Epithelial cell of prostate (primary cell): ENCODE measurements around the gene ATOSB.
A peak's percentile ranks its signal among the peaks of the same experiment; 100 is the strongest.

Source experiments
- DNase-seq: peaks from one replicate; pipeline ENCODE4 v3.0.0-alpha.2; 2011; ENCODE audit warnings: low read depth, low spot score
- H3K27ac ChIP-seq: fragments of 450-650 bp; 2 replicates; pipeline ENCODE4 v1.5.1; 2017; ENCODE audit warnings: mild to moderate bottlenecking

ATOSB gene

GRCh38 chr9:35096035-35096849, 19.4 kb downstream of the ATOSB start, which contains the start of gene PIGO:
TSS of gene PIGO (minus strand) at chr9:35096591. CDS start at chr9:35095565, 1,026 bp downstream.
- H3K27ac ChIP-seq = peak within 1 kb of the TSS; percentile 89
- peak; percentile 43 for DNase-seq

GRCh38 chr9:35091536-35091935, 24.1 kb downstream of the ATOSB start:
- DNase-seq = no peak

GRCh38 chr9:35089434-35089833, 26.2 kb downstream of the ATOSB start:
- H3K27ac ChIP-seq = no peak overlapping the region

More at GRCh38 chr9:35091536-35091935, 24.1 kb downstream of the ATOSB start:
- no peak overlapping the region for H3K27ac ChIP-seq

GRCh38 chr9:35085078-35085477, 30.6 kb downstream of the ATOSB start:
- no peak overlapping the region for H3K27ac ChIP-seq
- DNase-seq = no peak

More at GRCh38 chr9:35089434-35089833, 26.2 kb downstream of the ATOSB start:
- DNase-seq = no peak

- H3K27ac ChIP-seq = peak within 1 kb of the TSS; percentile 59
- peak; percentile 60 for DNase-seq
These were observed 36.0 kb downstream of the ATOSB start, which contains the start of gene FANCG for GRCh38 chr9:35079426-35080341. TSS of gene FANCG (minus strand) at chr9:35079942. CDS start at chr9:35079524, 418 bp downstream.

- DNase-seq = no peak
- H3K27ac ChIP-seq = peak overlapping the region; percentile 59
These were observed 36.6 kb downstream of the ATOSB start for GRCh38 chr9:35079041-35079425.

- H3K27ac ChIP-seq = no peak overlapping the region
- DNase-seq = no peak
These were observed 37.6 kb downstream of the ATOSB start for GRCh38 chr9:35078066-35078465.

GRCh38 chr9:35076848-35077247, 38.8 kb downstream of the ATOSB start:
- no peak for DNase-seq
- no peak overlapping the region for H3K27ac ChIP-seq

- no peak for DNase-seq
- H3K27ac ChIP-seq = no peak overlapping the region
These were observed 40.3 kb downstream of the ATOSB start for GRCh38 chr9:35075358-35075757.

GRCh38 chr9:35074791-35075190, 40.9 kb downstream of the ATOSB start:
- no peak for DNase-seq
- no peak overlapping the region for H3K27ac ChIP-seq

GRCh38 chr9:35074141-35074540, 41.5 kb downstream of the ATOSB start:
- no peak overlapping the region for H3K27ac ChIP-seq
- DNase-seq = no peak

GRCh38 chr9:35073279-35073612, 42.4 kb downstream of the ATOSB start:
- DNase-seq = no peak
- H3K27ac ChIP-seq = peak overlapping the region; percentile 100

GRCh38 chr9:35072461-35073278, 43.0 kb downstream of the ATOSB start, which contains the start of gene VCP:
TSS of gene VCP (minus strand) at chr9:35072625. CDS start at chr9:35072353, 272 bp downstream.
- DNase-seq = peak; percentile 97

GRCh38 chr9:35071814-35072460, 43.7 kb downstream of the ATOSB start:
- H3K27ac ChIP-seq = peak overlapping the region; percentile 100
- DNase-seq = peak; percentile 31

More at GRCh38 chr9:35072461-35073278, 43.0 kb downstream of the ATOSB start, which contains the start of gene VCP:
- H3K27ac ChIP-seq = peak within 1 kb of the TSS; percentile 100

- H3K27ac ChIP-seq = peak overlapping the region; percentile 100
- no peak for DNase-seq
These were observed 44.5 kb downstream of the ATOSB start for GRCh38 chr9:35070823-35071813.

- peak overlapping the region; percentile 2 for H3K27ac ChIP-seq
These were observed 46.6 kb downstream of the ATOSB start for GRCh38 chr9:35069020-35069419.

GRCh38 chr9:35067056-35067455, 48.6 kb downstream of the ATOSB start:
- H3K27ac ChIP-seq = peak overlapping the region; percentile 29
- no peak for DNase-seq

More at GRCh38 chr9:35069020-35069419, 46.6 kb downstream of the ATOSB start:
- no peak for DNase-seq

- H3K27ac ChIP-seq = no peak overlapping the region
- DNase-seq = no peak
These were observed 55.0 kb downstream of the ATOSB start for GRCh38 chr9:35060548-35061207.
